ENCODE data around the gene FOXI2. TPM values are rescaled to one million over a fixed set of nuclear protein-coding genes. Genes with fewer than 3 reads are reported as not detected.

The FOXI2 gene
- total RNA-seq, 2 donors from 2014 or later = 0.78 TPM; not detected in 1

GRCh38 chr10:127740596-127740995 is 3.6 kb downstream of the FOXI2 start:
- Histone ChIP-seq H3K9me3 (no peaks in the 10 kb centered on the region), H3K4me3 (no peak overlapping the region), H3K27me3 (replicated peaks; ENCODE audit: insufficient read depth) (no peaks in the 10 kb centered on the region), H3K4me1 (ENCODE audit: control insufficient read depth in 1 of 2, low read depth in 2 of 2) (peaks cover 0 to 11% of the 10 kb centered on the region in 2 donors), H3K36me3 (no peaks in the 10 kb centered on the region), H3K27ac (no peak overlapping the region)
- ATAC-seq (ENCODE audit: insufficient number of reproducible peaks, low FRiP score, low read depth) (no peak), DNase-seq (ENCODE audit: low spot score) (no peak)
- no peak for TF ChIP-seq CTCF (IDR thresholded peaks at IDR 0.05)

- no peak for DNase-seq (ENCODE audit: low spot score)
- H3K27ac ChIP-seq = no peak overlapping the region
- no peak for ATAC-seq (ENCODE audit: insufficient number of reproducible peaks, low FRiP score, low read depth)
- H3K27me3 ChIP-seq (replicated peaks; ENCODE audit: insufficient read depth) = no peaks in the 10 kb centered on the region
- H3K36me3 ChIP-seq = no peaks in the 10 kb centered on the region
- no peak overlapping the region for H3K4me3 ChIP-seq
- H3K4me1 ChIP-seq (ENCODE audit: control insufficient read depth in 1 of 2, low read depth in 2 of 2) = peaks cover 0 to 7% of the 10 kb centered on the region in 2 donors
- no peak for TF ChIP-seq CTCF (IDR thresholded peaks at IDR 0.05)
- no peaks in the 10 kb centered on the region for H3K9me3 ChIP-seq
Measured at GRCh38 chr10:127743205-127743604, 6.2 kb downstream of the FOXI2 start.

GRCh38 chr10:127744956-127745355 is 8.0 kb downstream of the FOXI2 start:
- Histone ChIP-seq H3K9me3 (peaks cover 6% of the 10 kb centered on the region), H3K27ac (no peak overlapping the region), H3K36me3 (no peaks in the 10 kb centered on the region), H3K27me3 (replicated peaks; ENCODE audit: insufficient read depth) (no peaks in the 10 kb centered on the region), H3K4me1 (ENCODE audit: control insufficient read depth in 1 of 2, low read depth in 2 of 2) (no peaks in the 10 kb centered on the region), H3K4me3 (no peak overlapping the region)
- no peak for DNase-seq (ENCODE audit: low spot score)
- TF ChIP-seq CTCF (IDR thresholded peaks at IDR 0.05) = no peak
- no peak for ATAC-seq (ENCODE audit: insufficient number of reproducible peaks, low FRiP score, low read depth)

GRCh38 chr10:127745861-127746260 is 8.9 kb downstream of the FOXI2 start:
- H3K4me3 ChIP-seq = no peak overlapping the region
- TF ChIP-seq CTCF (IDR thresholded peaks at IDR 0.05) = no peak
- H3K36me3 ChIP-seq = no peaks in the 10 kb centered on the region
- H3K4me1 ChIP-seq (ENCODE audit: control insufficient read depth in 1 of 2, low read depth in 2 of 2) = no peaks in the 10 kb centered on the region
- peaks cover 6% of the 10 kb centered on the region for H3K9me3 ChIP-seq
- H3K27me3 ChIP-seq (replicated peaks; ENCODE audit: insufficient read depth) = no peaks in the 10 kb centered on the region
- DNase-seq (ENCODE audit: low spot score) (no peak), ATAC-seq (ENCODE audit: insufficient number of reproducible peaks, low FRiP score, low read depth) (no peak)
- no peak overlapping the region for H3K27ac ChIP-seq

GRCh38 chr10:127755753-127756152 is 18.8 kb downstream of the FOXI2 start:
- TF ChIP-seq CTCF (IDR thresholded peaks at IDR 0.05) = no peak
- no peak overlapping the region for H3K27ac ChIP-seq

More at GRCh38 chr10:127755753-127756152, 18.8 kb downstream of the FOXI2 start:
- no peaks in the 10 kb centered on the region for H3K36me3 ChIP-seq
- H3K27me3 ChIP-seq (replicated peaks; ENCODE audit: insufficient read depth) = no peaks in the 10 kb centered on the region
- H3K4me1 ChIP-seq (ENCODE audit: control insufficient read depth in 1 of 2, low read depth in 2 of 2) = no peaks in the 10 kb centered on the region
- no peaks in the 10 kb centered on the region for H3K9me3 ChIP-seq
- ATAC-seq (ENCODE audit: insufficient number of reproducible peaks, low FRiP score, low read depth) = no peak
- no peak overlapping the region for H3K4me3 ChIP-seq
- no peak for DNase-seq (ENCODE audit: low spot score)
